ENCODE results near the gene F10. TPM values are rescaled to one million over a fixed set of nuclear protein-coding genes. Genes with fewer than 3 reads are reported as not detected.

F10 gene
- total RNA-seq, 1 experiment from 2014 or later = not detected

DNA sequence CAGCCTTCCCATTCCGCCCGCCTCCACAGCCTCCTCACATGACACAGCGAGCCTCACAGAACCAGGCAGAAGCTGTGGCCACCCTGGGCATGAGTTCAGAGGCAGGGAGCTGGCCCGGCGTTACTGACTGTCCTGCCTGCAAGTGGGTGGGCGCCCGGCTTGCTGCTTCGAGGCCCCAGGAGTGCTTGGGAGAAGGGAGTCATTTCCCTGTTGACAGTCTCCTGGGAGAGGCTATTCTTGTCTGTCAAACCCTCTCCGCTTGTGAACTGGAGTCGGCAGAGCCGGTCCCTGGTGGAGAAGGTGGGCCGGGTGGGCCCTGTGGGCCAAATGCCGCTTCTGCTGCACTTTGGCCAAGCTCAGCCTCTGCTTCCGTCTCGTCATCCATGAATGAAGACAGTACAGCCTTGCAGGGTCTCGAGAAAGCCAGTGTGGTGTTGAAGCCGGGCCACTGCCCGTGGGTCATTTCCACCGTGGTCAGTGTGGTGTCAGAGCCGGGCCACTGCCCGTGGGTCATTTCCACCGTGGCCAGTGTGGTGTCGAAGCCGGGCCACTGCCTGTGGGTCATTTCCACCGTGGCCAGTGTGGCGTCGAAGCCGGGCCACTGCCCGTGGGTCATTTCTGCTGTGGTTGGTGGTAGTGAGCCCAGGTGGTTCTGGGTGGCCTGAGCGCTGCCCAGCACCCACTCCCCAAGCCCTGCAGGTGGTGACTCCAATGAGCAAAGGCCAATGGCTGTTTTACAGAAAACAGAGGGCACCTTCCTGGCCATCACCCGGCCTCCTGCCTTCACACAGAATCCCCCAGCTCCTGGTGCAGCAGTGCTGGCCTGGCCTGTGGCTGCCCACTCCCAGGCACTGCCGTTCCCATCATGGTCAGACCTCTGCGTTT lies 30.5 kb upstream of the F10 start:
- ChIA-PET POLR2A (ENCODE audit: low non-redundant PET) (no interaction called here), CTCF (no interaction called here)
- TF ChIP-seq CTCF (conservative IDR thresholded peaks at IDR 0.05; ENCODE audit: low read depth, low read length) = no peak
- no peak for TF ChIP-seq EZH2 (IDR thresholded peaks at IDR 0.05; ENCODE audit: borderline replicate concordance, low read depth, low read length, poor library complexity, severe bottlenecking)
- intact Hi-C loops (cut with micrococcal nuclease; ENCODE audit: unreplicated experiment) = no loop called here
- Histone ChIP-seq H3K36me3 (ENCODE audit: insufficient read depth, low read length, poor library complexity, severe bottlenecking) (no peaks in the 10 kb centered on the region), H3K4me1 (ENCODE audit: insufficient read depth, low read length, poor library complexity, severe bottlenecking) (no peaks in the 10 kb centered on the region), H3K9me3 (ENCODE audit: low read depth, low read length, poor library complexity, severe bottlenecking) (no peaks in the 10 kb centered on the region), H3K27me3 (replicated peaks; ENCODE audit: insufficient read depth, low read depth, low read length, poor library complexity) (no peaks in the 10 kb centered on the region), H3K4me3 (ENCODE audit: low read depth, low read length, poor library complexity, severe bottlenecking) (no peak overlapping the region), H3K27ac (ENCODE audit: low read depth, low read length, poor library complexity, severe bottlenecking) (no peak overlapping the region)
- no TSS peak for BruUV-seq (replicated peaks)
- DNase-seq (ENCODE audit: low spot score) = no peak

DNA sequence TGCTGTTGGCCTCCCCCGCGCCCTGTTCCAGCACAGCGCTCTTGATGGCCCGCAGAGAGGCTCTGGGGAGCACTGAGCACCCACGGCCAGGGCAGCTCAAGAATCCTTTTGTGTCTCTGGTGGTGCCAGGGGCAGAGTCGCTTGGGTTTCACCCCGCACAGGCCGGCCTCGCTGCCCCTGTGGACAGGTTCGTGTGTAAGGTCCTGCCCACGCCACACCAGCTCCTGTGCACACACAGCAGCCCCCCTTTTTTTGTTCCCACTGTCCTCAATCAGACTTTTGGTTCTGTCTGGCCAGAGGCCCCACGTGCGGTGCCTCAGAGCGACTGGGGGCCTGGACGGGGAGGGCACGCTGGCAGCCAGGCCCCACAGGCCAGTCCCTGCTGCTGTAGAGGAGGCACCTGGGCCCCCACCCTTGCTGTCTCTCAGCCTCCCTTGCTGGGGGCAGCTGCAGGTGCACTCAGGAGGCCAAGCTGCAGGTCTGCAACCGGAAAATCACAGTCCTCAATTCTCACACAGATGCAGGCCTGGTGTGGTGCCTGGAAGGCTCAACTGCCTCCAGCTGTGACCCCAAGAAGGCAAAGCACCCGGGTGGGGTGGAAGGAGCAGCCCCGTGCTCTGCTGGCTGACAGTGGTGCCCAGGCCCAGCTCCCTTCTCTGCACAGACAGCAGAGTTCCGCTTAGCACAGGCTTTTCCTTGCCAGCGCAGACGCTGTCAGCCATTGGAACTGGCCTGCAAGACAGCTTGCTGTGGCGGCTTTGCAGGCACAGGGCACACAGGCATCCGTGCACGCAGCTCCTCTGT lies 29.6 kb upstream of the F10 start:
- no peak for DNase-seq (ENCODE audit: low spot score)
- intact Hi-C loops (cut with micrococcal nuclease; ENCODE audit: unreplicated experiment) = no loop called here
- Histone ChIP-seq H3K27ac (ENCODE audit: low read depth, low read length, poor library complexity, severe bottlenecking) (no peak overlapping the region), H3K4me3 (ENCODE audit: low read depth, low read length, poor library complexity, severe bottlenecking) (no peak overlapping the region), H3K27me3 (replicated peaks; ENCODE audit: insufficient read depth, low read depth, low read length, poor library complexity) (no peaks in the 10 kb centered on the region), H3K4me1 (ENCODE audit: insufficient read depth, low read length, poor library complexity, severe bottlenecking) (no peaks in the 10 kb centered on the region), H3K36me3 (ENCODE audit: insufficient read depth, low read length, poor library complexity, severe bottlenecking) (no peaks in the 10 kb centered on the region), H3K9me3 (ENCODE audit: low read depth, low read length, poor library complexity, severe bottlenecking) (no peaks in the 10 kb centered on the region)
- ChIA-PET CTCF (no interaction called here), POLR2A (ENCODE audit: low non-redundant PET) (no interaction called here)
- TF ChIP-seq EZH2 (IDR thresholded peaks at IDR 0.05; ENCODE audit: borderline replicate concordance, low read depth, low read length, poor library complexity, severe bottlenecking) = no peak
- no peak for TF ChIP-seq CTCF (conservative IDR thresholded peaks at IDR 0.05; ENCODE audit: low read depth, low read length)
- BruUV-seq (replicated peaks) = no TSS peak

DNA sequence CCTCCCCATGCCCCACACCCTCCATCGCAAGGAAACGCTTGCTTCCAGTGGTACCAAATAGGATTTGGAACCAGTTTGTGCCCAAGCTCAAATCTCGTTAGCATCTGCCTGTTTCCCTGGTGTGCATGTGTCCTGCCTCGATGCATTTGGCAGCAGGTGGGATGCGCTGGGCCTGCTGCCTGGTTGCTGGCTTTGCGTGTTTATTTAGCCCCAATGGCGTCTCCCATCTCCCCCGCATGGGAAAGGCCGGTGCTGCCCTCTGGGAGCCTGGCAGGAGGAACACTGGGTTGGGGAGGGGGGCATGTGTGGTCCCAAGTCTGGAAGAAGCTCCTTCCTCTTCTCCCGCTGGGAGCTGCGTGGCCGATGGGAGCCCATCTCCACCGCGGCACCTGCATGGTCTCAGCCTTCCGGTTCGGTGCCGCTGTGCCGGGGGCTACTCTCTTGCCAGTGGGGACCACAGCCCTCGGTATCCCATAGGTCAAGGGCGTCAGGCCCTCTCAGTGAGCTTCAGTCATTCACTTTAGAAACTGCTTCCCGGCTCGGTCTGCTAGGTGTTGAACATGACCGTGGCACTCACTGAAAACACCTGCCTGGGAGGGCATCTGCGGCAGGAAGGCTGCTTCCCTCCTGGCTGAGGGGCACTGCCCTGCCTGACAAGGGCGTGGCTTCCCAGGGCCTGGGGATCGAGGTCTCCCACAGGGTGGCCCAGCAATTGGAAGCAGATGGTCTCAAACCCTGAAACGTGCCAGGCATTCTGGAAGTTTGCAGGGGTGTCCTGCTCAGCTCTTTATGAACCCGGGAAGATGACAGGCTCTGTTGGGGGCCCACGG lies 28.8 kb upstream of the F10 start:
- POLR2A ChIA-PET (ENCODE audit: low non-redundant PET) = no interaction called here
- TF ChIP-seq EZH2 (IDR thresholded peaks at IDR 0.05; ENCODE audit: borderline replicate concordance, low read depth, low read length, poor library complexity, severe bottlenecking) (no peak), CTCF (conservative IDR thresholded peaks at IDR 0.05; ENCODE audit: low read depth, low read length) (no peak)
- Histone ChIP-seq H3K36me3 (ENCODE audit: insufficient read depth, low read length, poor library complexity, severe bottlenecking) (no peaks in the 10 kb centered on the region), H3K9me3 (ENCODE audit: low read depth, low read length, poor library complexity, severe bottlenecking) (no peaks in the 10 kb centered on the region), H3K4me1 (ENCODE audit: insufficient read depth, low read length, poor library complexity, severe bottlenecking) (no peaks in the 10 kb centered on the region), H3K27ac (ENCODE audit: low read depth, low read length, poor library complexity, severe bottlenecking) (no peak overlapping the region), H3K27me3 (replicated peaks; ENCODE audit: insufficient read depth, low read depth, low read length, poor library complexity) (no peaks in the 10 kb centered on the region), H3K4me3 (ENCODE audit: low read depth, low read length, poor library complexity, severe bottlenecking) (no peak overlapping the region)
- intact Hi-C loops (cut with micrococcal nuclease; ENCODE audit: unreplicated experiment) = no loop called here
- no peak for DNase-seq (ENCODE audit: low spot score)
- BruUV-seq (replicated peaks) = no TSS peak
- CTCF ChIA-PET = no interaction called here

Measured in A673 (cell line).